GM11168 (cell line): Measurements from ENCODE around the gene MALSU1.

Source experiments
- in situ Hi-C: fragments of 300-500 bp; cut with MboI; formaldehyde crosslinking; loops from one replicate; pipeline ENCODE4 v1.12.0; 2022; ENCODE audit warnings: low sequenced_read_pairs; ENCODE audit not compliant: unreplicated experiment

The MALSU1 gene

GRCh38 chr7:23298885-23299769 lies at the start of gene MALSU1:
TSS of gene MALSU1 (plus strand) at chr7:23299339. CDS start at chr7:23299353, 14 bp downstream.
- in situ Hi-C loops, result loop anchor here (25.0 kb wide), 1 partner anchor 388 kb away; the partner anchor contains the start of gene FAM221A

DNA sequence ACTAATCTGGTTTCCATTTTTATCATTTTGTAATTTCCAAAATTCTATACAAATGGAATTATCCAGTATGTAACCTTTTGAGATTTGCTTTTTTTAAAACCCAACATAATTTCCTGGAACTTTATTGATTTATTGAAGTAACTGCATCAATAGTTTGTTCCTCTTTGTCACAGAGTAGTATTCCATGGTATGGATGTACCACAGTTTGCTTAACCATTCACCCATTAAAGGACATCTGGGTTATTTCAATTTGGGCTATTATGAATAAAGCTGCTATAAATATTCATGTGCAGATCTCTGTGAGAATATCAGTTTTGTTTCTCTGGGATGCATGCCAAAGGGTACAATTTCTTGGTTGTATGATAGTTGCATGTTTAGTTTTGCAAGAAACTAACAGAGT lies 49.7 kb upstream of the MALSU1 start:
- in situ Hi-C loops, result no loop called here

GRCh38 chr7:23254051-23254681 lies 45.0 kb upstream of the MALSU1 start:
- in situ Hi-C loops, result no loop called here

DNA sequence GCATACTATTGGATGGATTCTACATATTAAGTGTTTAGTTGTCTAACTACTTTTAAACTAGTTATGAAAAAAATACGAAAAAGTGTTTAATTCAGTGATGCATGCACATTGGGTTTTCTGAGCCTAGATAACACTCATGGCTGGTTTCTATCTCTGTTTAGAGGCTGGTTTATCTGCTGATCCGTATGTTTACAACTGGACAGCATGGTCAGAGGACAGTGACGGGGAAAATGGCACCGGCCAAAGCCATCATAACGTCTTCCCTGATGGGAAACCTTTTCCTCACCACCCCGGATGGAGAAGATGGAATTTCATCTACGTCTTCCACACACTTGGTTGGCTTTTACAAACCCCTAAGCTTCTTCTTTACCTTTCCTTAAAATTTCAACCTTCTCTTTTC lies 42.4 kb upstream of the MALSU1 start:
- in situ Hi-C loops, result no loop called here

DNA sequence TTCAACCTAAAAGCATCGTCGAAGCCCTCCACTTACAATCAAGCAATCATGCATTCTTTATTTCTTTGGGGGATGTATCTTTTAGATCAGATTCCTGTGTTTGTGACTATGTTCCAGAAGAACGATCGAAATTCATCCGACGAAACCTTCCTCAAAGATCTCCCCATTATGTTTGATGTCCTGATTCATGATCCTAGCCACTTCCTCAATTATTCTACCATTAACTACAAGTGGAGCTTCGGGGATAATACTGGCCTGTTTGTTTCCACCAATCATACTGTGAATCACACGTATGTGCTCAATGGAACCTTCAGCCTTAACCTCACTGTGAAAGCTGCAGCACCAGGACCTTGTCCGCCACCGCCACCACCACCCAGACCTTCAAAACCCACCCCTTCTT lies 38.8 kb upstream of the MALSU1 start:
- in situ Hi-C loops, result no loop called here

GRCh38 chr7:23261843-23262452 lies 37.2 kb upstream of the MALSU1 start:
- in situ Hi-C loops, result no loop called here

- in situ Hi-C loops, result no loop called here
Measured at GRCh38 chr7:23264916-23265458, 34.2 kb upstream of the MALSU1 start.

DNA sequence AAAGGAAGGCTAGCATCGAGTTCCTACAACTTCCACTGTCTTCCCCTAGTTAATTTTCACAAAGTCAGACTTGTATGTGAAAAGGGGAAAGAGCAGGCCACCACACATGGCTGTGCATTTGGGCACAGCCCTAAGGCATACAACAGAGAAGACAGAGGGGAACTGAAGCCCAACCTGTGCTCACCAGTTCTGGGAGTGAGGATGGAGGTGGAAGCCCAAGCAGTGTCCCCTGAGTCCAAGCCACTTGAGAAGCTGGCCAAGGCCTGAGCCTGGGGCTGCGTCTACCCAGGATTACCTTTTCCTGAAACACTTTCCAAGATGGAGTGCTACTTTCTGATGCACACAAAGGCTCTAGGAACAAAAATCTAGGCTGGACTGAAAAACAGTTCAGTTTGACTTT lies 32.2 kb upstream of the MALSU1 start:
- in situ Hi-C loops, result no loop called here

GRCh38 chr7:23267357-23267756 lies 31.8 kb upstream of the MALSU1 start:
- in situ Hi-C loops, result no loop called here

DNA sequence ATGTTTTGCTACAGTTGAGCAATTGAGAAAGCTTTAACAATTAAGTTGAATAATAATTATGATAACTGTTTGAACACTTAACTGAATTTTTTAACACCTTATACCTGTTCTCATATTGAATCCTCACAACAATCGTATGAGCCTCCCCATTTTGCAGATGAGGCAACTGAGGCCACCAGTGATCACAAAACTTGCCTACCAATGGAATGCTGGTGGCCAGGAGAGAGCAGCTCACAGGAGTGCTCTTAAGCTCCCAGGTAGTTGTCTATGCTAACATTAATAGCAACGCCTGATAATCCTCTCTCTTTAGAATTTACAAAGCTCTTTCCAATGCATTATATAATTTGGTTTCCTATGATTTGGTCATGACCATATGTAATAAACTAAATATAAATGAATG lies 31.0 kb upstream of the MALSU1 start:
- in situ Hi-C loops, result no loop called here

- in situ Hi-C loops, result no loop called here
Measured at GRCh38 chr7:23268746-23269145, 30.4 kb upstream of the MALSU1 start.

GRCh38 chr7:23272275-23272674 lies 26.9 kb upstream of the MALSU1 start:
- in situ Hi-C loops, result no loop called here

DNA sequence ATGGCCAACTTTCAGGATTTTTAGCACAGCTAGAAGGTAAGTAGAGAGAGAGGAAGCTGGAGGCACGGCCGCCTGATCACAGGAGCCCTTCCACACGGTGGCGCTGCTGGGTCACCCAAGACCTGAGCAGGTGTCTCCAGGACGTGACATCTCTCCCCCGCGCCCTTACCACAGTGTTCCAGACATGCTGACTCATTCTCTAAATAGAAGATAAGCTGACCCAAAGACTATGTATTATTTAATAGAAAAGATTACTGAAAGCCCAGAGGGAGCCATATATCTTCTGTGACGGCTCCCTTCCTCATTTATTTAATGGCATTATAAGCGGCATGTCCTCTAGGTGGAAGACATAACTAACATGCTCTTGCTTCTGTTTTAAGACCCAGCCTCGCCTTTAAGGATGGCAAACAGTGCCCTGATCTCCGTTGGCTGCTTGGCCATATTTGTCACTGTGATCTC lies 26.0 kb upstream of the MALSU1 start:
- in situ Hi-C loops, result no loop called here

DNA sequence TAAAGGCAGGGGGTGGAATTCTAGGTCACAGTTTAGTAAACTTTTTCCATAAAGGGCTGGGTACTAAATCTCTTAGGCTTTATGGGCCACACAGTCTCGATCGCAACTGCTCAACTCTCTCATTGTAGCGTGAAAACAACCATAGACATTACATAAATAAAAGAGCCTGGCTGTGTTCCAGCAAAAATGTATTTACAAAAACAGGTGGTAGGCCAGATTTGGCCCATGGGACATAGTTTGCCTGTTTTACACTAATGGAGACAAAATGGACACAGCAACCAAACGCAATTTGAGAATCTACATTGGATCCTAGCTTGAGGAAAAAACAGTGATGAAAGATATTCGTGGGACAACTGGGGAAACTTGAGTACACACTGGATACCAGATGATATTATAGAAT lies 23.2 kb upstream of the MALSU1 start:
- in situ Hi-C loops, result loop anchor here (25.0 kb wide), 1 partner anchor 411 kb away; the partner anchor contains the start of gene FAM221A

DNA sequence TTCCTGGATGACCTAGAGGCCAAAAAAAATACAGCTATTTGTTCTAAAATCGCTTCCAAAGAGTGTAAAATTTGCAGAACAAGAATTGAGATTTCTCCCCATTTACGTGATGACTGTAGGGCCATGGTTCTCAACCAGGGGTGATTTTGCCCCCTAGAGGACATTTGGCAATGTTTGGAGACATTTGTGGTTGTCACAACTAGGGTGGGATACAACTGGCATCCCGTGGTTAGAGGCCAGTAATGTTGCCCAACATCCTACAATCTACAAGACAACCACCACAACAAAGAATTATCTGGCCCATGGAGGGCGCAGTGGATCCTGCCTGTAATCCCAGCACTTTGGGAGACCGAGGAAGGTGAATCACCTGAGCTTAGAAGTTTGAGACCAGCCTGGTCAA lies 22.8 kb upstream of the MALSU1 start:
- in situ Hi-C loops, result loop anchor here (25.0 kb wide), 1 partner anchor 411 kb away; the partner anchor contains the start of gene FAM221A

GRCh38 chr7:23276947-23277346 lies 22.2 kb upstream of the MALSU1 start:
- in situ Hi-C loops, result loop anchor here (25.0 kb wide), 1 partner anchor 410 kb away; the partner anchor contains the start of gene FAM221A

DNA sequence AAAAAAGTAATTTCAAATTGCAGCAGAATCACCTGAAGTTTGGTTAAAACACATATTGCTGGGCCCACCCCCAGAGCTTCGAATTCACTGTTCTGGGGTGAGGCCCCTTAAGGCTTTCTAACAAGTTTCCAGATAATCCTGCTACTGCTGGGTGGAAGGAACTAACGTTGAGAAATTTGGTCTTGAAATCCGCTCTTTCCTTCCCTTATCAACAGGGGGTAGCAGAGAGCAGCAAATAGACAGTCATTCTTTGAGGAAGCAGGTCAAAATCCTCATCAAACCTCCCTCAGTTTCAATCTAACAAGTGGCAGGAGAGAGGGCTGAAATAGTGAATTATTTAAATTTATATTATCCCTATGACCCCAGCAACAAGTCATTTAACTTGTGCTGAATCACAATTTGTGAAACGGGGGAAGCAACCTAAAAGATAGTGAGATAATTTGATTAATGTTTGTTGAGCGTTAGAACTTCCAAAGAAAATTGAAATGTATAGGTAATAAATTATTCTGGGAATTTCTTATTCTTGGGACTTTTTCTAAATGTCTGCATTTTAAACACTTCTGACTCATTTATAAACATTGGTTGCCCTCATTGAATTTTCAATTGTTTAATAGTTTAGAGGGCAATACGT lies 21.7 kb upstream of the MALSU1 start:
- in situ Hi-C loops, result loop anchor here (25.0 kb wide), 1 partner anchor 410 kb away; the partner anchor contains the start of gene FAM221A

- in situ Hi-C loops, result loop anchor here (25.0 kb wide), 1 partner anchor 407 kb away; the partner anchor contains the start of gene FAM221A
Measured at GRCh38 chr7:23279819-23280525, 19.2 kb upstream of the MALSU1 start.

DNA sequence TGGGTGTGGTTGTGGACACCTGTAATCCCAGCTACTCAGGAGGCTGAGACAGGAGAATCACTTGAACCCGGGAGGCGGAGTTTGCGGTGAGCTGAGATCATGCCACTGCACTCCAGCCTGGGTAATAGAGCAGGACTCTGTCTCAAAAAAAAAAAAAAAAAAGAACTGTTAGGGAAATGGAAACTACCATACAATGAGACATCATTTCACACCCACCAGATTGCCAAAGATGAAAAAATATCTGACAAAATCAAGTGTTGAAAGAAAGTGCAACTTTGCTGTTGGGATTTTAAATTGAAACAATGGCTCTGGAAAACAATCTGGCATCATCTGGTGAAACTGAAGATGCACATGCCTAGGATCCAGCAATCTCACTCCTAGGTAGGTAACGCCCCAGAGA lies 16.1 kb upstream of the MALSU1 start:
- in situ Hi-C loops, result loop anchor here (25.0 kb wide), 1 partner anchor 404 kb away; the partner anchor contains the start of gene FAM221A
